Fibroblast of the aortic adventitia (primary cell): ENCODE measurements around the gene CREG1. TPM values are rescaled to one million over a fixed set of nuclear protein-coding genes. Genes with fewer than 3 reads are reported as not detected.

Experiments used
- DNase-seq: peaks from one replicate; pipeline ENCODE4 v3.0.0-alpha.2; 2010; ENCODE audit warnings: low read depth
- H3K4me3 ChIP-seq: 2 replicates; pipeline ENCODE4 v1.5.1; 2011; ENCODE audit warnings: low read depth, mild to moderate bottlenecking, control low read depth, low read length, moderate library complexity
- total RNA-seq: library from RNA; depleted of rRNA; stranded (reverse); fragments of >200 nt; gene quantifications from 2 replicates; pipeline ENCODE4 v1.2.3, GENCODE V29; 2012; ENCODE audit warnings: low replicate concordance
- TF ChIP-seq, protein P1 (sequence below): IDR thresholded peaks from 2 replicates; pipeline ENCODE4 v1.5.1; 2011; ENCODE audit warnings: mild to moderate bottlenecking, low read length, control low read depth, inconsistent platforms; ENCODE audit not compliant: insufficient read depth

Gene CREG1
- total RNA-seq, 1 donor = 91.4 TPM

DNA sequence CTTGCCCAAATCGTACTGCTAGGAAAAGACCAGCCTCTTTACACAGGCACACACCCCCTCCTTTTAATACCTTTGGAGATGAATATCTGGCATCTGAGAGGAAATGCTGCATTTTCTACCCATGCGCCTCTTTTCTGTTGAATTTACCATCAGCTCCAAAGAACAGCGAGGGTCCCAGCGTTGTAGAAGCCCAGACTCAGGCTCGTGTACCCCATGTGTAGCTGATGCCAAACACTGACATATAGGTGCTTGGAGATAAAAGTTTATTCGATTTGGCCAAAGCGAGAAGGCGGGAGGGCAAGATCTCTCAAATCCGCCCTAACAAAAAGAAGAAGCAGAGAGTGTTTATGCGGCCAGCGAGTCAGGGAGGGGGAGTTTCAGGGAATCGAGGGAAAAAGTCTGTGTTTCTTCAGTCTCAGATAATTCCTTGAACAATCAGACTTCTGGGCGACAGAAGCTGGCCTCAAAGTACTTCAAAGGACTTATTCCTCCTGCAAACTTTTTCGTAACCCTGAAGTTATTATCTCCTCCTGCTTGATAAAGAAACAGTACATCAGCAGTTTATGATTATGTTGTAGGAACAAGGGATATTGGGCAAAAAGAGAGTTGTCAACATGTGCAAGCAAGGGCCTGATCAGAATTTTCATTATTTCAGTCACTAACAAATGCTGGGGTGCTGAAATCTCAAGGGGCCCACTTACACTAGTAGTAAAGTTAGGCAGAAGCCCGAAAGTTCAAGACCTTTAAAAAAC lies 642 bp upstream of the CREG1 start:
- peak overlapping the region; percentile 73 for H3K4me3 ChIP-seq
- DNase-seq = no peak
- TF ChIP-seq, protein P1, sequence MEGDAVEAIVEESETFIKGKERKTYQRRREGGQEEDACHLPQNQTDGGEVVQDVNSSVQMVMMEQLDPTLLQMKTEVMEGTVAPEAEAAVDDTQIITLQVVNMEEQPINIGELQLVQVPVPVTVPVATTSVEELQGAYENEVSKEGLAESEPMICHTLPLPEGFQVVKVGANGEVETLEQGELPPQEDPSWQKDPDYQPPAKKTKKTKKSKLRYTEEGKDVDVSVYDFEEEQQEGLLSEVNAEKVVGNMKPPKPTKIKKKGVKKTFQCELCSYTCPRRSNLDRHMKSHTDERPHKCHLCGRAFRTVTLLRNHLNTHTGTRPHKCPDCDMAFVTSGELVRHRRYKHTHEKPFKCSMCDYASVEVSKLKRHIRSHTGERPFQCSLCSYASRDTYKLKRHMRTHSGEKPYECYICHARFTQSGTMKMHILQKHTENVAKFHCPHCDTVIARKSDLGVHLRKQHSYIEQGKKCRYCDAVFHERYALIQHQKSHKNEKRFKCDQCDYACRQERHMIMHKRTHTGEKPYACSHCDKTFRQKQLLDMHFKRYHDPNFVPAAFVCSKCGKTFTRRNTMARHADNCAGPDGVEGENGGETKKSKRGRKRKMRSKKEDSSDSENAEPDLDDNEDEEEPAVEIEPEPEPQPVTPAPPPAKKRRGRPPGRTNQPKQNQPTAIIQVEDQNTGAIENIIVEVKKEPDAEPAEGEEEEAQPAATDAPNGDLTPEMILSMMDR = no peak

DNA sequence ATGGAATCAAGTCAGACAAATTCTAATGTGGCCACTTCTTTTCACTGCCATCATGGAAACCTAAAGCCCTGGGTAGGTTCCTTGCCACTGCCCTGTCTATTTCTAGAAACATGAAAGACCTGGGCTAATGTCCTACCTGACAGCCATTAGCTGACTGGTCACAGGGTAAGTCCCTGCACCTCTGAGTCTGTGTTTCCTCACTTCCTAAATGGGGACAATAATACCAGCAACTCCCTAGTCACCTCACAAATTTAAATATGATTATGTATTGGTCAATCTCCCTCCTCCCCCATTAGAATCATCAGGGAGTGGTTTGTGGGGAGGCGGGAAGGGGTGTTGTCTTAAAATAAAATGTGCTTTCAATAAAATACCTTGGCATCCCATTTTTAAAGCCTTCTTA lies 2.2 kb downstream of the CREG1 start:
- TF ChIP-seq, protein P1 = no peak
- no peak for DNase-seq
- H3K4me3 ChIP-seq = no peak overlapping the region

DNA sequence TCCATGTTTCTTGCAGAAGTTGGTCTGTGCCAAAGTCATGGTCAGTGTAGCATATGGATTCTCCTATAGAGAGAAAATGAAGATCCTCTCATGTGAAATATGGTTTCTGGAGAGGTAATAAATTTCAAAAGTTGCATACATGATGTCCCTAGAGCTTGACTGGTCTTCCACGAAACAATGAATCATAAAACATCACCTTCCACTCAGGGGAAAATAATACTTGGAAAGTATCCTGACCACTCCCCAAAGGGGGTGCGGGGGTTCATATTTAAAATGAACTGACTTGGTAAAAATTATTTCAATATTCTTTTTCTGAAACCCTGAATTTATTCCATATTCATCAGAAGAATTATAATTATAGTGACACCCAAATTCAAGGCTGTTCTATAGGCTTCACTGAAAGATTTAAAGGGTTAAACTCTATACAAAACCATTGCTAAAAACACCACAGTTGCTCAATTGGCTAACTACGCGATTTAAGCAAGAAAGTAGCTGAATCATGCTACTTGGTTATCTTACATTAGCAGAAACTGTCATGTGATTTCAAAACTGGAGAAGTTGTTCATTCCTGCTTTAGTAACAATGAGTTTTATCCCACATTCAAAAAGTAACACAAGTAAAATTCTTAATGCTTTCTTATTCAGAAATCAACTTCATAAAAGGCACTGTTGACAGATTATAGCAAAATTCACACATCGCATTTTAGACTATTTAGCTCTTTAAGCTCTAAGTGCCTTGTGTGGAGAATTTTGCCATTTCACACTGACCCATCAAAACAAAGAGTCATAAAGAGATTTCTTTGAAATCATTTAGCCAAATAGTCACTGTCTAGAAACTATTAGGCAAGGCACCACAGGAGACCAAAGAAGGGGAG lies 5.3 kb downstream of the CREG1 start:
- H3K4me3 ChIP-seq = no peak overlapping the region
- peak; percentile 92 for DNase-seq
- TF ChIP-seq, protein P1 = no peak

DNA sequence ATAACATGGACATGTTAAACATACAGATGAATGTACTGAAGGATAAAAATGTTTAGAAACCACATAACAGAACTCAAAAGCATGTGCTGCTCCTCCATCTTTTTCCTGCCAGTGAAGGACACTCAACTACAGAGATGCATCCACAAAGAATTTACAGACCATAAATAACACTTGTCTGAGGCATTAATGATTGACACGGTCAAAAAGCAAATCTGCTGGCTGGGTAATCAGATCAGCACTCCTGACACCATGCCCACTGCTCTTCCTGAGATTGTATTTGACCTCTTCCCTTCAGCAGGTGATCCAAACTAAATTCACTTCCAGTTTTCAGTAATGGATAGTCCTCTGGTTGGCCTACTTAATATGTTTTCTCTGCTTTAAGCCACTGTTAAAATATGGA lies 6.6 kb downstream of the CREG1 start:
- TF ChIP-seq, protein P1 = no peak
- no peak for DNase-seq
- H3K4me3 ChIP-seq = no peak overlapping the region

DNA sequence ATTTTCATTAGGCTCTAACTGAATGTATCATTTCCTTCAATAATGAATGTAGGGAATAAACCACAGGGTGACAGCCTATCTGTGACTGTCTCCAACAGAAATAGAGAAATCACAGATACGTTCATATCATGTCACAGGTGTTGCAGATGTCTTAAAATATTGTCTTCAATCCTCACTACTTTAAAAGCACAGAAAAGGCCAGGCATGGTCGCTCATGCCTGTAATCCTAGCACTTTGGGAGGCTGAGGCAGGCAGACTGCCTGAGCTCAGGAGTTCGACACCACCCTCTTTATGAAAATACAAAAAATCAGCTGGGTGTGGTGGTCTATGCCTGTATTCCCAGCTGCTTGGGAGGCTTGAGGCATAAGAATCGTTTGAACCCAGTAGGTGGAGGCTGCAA lies 8.2 kb downstream of the CREG1 start:
- TF ChIP-seq, protein P1 = no peak
- no peak overlapping the region for H3K4me3 ChIP-seq

DNA sequence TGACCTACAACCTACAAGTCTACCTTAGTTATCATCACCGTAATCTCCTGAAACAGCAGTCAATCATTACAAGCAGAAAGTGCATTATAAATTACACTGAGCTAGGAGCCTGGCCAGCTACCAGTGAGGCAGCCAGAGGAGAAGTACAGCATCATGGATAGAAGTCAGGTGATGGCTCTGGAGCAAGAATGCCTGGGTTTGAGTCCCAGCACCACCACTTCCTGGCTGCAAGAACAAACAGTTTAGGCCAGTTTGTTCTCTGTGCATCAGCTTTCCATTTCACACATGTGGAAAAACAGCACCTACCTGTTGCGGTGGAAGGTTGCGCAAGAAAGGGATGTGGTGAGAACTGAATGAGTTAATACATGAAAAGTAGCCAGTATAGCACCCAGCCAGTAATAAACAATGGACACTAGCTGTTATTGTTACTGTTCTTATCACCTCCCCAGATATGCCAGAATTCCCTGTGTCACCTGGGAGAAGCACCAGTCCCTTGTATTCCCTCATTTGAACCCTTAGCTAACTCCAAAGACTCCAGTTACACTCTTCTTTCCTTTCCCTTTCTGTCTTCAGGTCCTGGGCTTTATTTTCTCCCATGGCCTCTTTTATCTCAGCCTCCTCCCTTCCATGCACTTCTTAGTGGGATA lies 9.0 kb downstream of the CREG1 start:
- no peak for DNase-seq
- H3K4me3 ChIP-seq = no peak overlapping the region
- TF ChIP-seq, protein P1 = no peak

More for the DNA sequence above, 8.2 kb downstream of the CREG1 start:
- no peak for DNase-seq
